ENCODE measurements around the gene G6PC1.

DNA sequence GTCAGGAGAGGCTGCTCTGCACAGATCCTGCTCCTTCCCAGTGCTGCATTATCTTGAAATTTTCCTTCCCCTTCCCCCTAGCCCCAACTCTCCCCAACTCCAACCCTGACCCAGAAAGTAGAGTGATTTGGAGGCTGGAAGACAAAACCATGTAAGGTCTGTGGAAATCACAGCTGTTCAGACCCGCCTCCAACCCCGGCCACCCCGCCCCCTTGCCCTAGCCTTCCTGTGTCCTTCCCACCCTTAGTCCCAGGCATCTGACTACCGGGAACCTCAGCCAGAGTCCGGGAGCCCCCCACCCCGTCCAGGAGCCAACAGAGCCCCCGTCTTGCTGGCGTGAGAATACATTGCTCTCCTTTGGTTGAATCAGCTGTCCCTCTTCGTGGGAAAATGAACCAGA is 49.6 kb upstream of the G6PC1 start, which contains the start of gene AOC3:
- TF ChIP-seq, protein P1, sequence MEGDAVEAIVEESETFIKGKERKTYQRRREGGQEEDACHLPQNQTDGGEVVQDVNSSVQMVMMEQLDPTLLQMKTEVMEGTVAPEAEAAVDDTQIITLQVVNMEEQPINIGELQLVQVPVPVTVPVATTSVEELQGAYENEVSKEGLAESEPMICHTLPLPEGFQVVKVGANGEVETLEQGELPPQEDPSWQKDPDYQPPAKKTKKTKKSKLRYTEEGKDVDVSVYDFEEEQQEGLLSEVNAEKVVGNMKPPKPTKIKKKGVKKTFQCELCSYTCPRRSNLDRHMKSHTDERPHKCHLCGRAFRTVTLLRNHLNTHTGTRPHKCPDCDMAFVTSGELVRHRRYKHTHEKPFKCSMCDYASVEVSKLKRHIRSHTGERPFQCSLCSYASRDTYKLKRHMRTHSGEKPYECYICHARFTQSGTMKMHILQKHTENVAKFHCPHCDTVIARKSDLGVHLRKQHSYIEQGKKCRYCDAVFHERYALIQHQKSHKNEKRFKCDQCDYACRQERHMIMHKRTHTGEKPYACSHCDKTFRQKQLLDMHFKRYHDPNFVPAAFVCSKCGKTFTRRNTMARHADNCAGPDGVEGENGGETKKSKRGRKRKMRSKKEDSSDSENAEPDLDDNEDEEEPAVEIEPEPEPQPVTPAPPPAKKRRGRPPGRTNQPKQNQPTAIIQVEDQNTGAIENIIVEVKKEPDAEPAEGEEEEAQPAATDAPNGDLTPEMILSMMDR (IDR thresholded peaks at IDR 0.05), result no peak
- TF ChIP-seq POLR2A (IDR thresholded peaks at IDR 0.05) (no peak), EP300 (IDR thresholded peaks at IDR 0.05) (no peak)

Data from tibial nerve (tissue), 4 donors.